GM19025 (cell line): ENCODE data around the gene KTN1.
A peak's percentile ranks its signal among the peaks of the same experiment; 100 is the strongest.

Experiments
- ATAC-seq: cut with Tn5 transposase; IDR thresholded peaks from one replicate; pipeline ENCODE4 v1.9.1; 2021; ENCODE audit warnings: mild to moderate bottlenecking, low read depth, moderate library complexity; ENCODE audit not compliant: unreplicated experiment

The KTN1 gene

DNA sequence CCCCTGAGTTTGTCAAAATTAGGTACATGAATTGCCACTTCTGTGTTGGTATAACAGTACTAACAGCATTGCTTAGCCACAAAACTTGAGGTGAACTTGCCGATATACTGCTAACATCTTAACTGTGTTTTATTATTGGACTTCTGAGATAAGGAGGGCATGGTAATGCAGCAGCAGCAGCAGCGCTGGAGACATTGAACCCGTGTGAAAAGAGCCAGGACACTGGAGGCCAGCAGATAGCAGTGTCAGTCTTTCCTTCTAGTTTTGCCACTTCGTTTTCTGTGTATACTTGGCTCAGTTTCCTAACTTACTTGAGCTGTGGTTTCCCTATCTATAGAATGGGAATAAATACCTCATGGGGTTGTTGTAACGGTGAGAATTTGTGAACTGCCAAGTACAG is 82.7 kb downstream of the KTN1 start:
- ATAC-seq, result no peak

DNA sequence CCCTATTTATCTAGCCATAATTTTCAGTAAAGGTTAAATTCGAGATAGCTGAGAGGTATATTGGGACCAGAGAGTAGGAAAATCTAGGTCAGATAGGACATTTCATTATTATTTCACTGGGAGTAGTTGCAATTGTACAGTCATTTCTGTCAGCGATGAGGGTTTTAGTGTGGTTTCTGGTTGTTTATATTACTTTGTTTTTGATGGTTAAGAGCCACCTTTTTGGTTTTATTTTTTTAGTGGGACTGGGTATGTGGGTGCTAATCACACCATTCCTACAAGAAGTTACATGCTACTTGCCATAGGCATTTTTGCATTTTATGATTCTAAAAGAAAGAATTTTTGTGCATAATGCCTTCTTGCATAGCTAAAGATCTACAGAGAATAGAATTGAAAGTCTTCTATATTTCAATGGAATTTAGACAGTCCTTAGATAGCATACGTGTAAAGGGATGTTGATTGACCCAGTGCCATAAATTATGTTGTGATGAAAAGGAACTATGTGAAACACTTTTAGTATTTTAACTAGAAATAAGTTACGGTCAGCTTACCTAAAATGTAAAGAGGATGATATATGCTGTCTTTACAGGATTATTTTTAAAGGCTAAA is 85.2 kb downstream of the KTN1 start:
- no peak for ATAC-seq

DNA sequence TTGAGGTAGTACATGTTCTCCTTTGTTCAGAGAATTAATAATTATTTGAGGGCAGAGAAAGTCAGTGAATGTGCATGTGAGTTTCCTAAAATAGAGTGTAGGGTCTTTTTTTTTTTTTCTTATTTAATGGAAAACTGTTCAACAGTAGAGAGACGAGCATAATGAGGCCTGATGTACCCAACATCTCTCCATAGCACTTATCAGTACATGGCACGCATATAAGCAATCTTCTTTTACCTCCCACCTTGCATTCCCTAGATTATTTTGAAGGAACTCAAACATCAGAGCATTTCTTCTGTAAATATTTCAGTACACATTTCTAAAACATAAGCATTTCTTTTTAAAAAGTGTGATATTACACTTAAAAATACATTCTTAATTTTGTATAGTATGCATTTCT is 87.8 kb downstream of the KTN1 start:
- no peak for ATAC-seq

DNA sequence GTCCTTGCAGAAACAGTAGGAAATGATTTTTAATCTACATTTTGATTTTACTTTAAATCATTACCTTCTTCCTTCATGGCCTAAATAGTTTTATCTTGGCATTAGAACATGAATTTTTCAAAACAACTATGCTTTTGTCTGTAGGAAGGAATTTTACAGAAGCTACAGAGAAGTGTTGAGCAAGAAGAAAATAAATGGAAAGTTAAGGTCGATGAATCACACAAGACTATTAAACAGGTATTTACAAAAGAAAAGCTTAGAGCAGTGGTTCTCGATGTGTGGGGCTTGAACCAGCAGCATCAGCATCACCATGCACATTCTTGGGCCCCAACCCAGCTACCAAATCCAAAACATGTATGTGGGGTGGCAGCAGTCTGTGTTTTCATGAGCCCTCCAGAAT is 91.6 kb downstream of the KTN1 start:
- no peak for ATAC-seq

DNA sequence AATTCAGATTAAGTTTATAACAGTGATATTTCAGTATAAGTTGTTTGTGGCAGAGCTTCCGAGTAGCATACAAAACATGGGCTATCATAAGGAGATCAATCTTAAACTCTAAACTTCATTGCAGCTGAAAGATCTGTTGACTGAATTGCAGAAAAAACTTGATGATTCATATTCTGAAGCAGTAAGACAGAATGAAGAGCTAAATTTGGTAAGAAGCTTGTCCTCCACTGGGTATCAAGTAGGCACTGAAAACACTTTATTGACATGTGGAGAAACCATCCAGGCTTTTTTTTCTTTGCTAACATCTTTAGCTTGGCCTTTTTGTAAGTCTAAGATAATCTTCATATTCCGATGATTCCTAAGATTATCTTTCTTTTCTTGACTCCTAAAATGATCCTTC is 93.0 kb downstream of the KTN1 start:
- ATAC-seq, result no peak

DNA sequence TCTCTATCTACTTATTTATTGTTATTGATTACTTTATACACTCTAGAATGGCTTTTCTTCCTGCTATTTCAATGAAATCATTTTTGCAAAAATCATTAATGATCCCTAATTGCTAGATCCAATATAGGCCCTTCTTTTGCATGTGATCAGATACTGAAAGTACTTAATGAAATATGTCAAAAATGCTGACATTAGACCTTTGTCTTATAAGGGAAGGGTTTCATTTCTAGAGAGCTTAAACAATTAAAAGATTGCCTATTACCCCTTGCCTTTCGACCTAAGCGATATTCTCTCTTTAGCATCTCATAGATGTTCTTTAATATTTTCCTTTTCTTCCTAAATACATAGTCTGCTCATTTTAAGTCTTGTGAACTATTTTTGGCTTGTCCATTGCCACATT is 101.1 kb downstream of the KTN1 start:
- ATAC-seq, result no peak

DNA sequence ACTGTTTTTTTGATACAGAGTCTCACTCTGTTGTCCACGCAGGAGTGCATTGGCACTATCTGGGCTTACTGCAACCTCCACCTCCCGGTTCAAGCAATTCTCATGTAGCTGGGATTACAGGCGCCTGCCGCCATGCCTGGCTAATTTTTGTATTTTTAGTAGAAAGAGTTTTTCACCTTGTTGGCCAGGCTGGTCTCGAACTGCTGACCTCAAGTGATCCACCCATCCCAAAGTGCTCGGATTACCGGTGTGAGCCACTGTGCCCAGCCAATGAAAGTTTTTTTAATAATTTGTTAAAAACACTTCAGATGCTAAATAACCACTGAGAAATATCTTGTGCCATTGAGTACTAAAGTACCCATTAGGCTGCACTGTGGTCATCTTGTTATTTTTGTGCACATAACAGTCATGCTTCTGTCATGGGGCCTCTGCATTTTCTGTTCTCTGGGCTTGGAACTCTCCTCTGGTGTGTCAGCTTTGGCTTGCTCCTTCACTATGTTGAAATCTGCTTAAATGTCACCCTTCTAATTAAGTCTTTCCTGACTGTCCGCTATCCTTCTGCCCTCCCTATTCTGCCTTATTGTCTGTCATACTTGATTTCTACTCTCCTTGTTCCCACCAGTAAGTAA is 105.1 kb downstream of the KTN1 start:
- ATAC-seq, result no peak

DNA sequence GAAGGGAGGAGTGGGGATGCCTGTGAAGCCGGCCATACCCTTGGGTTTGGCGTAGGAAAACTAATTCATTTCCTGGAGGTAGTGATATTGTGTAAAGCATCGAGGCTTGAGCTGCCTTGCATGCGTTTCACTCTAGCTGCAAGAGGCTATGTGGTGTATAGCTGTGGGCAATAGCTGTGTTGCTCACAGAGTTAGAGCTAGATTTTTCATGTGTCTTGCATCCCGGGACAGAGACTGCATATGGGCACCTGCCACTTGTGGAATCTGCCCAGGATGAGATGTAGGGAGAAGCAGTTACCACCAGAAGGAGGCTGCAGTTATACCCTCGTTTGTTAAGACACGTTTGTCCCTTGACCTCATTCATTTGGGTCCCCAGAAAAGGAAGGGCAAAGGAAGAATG is 106.7 kb downstream of the KTN1 start:
- ATAC-seq, result no peak

DNA sequence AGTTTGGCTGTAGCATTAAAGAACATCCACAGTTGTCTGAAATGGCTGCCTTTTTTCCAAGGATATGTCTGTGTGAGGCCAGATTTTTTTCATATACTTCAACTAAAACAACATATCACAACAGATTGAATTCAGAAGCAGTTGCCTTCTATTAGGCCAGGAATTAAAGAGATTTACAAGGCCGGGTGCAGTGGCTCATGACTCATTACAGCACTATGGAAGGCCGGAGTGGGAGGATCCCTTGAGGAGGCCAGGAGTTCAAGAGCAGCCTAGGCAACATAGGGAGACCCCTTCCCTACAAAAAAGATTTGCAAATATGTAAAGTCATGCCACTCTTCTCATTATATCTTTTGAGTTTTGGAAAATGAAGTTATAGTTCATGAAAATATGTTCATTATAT is 108.6 kb downstream of the KTN1 start:
- ATAC-seq, result no peak

DNA sequence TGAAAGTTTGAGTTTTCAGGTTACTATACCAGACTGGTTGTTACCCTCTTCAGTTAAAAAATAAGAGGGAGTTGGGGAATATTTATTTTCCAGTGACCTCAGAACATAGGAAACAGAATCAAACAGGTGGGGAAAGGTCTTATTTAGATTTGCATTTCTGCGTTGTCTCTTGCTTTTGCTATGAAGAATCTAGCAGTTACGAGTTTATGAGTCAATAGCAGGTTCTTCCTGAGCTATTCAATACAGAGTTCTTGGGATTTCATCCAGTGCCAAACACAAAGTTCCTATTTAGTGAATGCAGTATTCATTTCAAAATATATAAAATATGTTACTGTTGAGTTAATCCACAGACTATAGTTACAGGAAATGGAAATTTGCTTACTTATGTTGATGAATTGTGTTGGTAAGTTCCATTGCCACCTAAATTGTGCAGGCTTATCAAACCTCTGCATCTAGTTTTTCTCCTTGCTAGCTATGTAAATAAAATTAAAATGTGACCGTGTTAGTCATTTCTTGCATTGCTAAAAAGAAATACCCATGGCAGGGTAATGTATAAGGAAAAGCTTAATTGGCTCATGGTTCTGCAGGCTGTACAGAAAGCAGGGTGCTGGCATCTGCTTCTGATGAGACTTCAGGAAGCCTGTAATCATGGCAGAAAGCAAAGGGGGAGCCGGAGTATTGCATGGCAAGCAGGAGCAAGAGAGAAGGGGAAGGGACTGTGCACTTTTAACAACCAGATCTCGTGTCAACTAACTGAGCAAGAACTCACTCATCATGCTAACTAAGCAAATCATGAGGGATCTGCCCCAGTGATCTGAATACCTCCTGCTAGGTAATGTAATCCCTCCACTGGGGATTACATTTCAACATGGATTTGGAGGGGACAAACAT is 110.2 kb downstream of the KTN1 start:
- no peak for ATAC-seq

DNA sequence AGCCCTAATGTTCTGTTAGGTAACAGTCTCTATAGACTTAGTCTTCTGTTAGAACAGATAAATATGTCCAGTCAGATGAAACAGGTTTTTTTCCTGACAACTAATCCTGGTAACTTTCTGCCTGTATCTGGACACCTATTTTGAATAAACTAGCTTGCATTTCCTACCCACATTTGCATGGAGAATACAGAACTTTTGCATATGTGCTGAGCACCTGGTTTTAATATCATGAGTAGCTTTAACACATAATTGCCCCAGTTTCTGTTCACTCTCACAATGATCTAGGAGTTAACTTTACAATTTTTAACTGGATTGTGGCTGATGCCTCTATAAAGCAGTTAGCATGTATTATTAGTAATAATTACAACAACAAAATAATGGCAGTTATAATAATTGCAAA is 111.7 kb downstream of the KTN1 start:
- ATAC-seq, result no peak

DNA sequence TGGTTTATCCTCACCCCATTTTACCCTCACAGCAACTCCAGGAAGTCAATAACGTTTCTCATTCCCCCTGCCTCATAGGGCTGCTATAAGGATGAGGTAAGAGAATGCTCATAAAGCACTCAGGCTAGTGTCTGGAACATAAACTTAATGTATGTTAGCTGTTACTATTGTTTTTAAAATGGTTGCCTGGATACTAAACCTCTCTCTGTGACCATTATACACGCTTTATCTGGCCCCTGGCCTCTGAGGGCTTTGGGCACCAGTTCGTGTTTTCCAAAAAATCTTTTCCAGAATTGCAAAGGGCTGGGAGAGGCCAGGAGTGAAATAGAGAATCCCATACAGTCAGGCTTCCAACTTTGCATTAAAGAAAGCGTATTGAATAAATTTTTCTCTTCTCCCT is 113.9 kb downstream of the KTN1 start:
- ATAC-seq, result no peak

DNA sequence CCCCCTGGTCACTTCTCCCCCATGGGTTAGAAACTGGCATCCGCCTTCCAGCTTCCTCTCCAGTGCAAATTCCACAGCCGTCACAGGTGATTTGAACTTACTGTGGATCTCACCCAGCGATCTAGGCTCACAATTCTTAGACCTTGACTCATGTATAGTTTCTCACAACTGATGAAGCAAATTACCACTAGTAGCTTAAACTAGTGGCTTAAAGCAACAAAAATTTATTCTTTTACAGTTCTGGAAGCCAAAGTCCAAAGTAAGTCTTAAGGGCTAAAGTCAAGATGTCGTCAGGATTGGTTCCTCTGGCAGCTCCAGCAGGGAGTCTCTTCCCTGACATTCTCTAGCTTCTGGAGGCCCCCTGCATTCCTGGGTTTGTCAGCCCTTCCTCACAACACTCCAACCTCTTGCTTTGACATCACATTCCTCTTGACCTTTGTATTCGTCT is 117.4 kb downstream of the KTN1 start:
- ATAC-seq, result no peak

DNA sequence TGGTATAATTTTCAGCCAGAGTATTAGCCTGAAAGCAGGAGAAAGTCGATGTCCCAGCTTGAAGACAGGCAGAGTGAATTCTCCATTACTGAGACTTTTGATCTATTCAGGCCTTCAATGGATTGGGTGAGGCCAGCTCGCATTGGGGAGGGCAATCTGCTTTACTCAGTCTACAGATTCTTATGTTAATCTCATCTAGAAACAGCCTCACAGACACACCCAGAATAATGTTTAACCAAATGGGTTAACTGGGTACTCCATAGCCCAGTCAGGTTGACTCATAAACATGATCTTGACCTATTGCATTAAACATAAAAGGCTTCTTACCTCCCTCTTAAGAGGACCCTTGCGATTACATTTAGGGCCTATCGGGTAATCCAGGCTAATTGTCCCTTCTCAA is 118.0 kb downstream of the KTN1 start:
- ATAC-seq, result no peak

DNA sequence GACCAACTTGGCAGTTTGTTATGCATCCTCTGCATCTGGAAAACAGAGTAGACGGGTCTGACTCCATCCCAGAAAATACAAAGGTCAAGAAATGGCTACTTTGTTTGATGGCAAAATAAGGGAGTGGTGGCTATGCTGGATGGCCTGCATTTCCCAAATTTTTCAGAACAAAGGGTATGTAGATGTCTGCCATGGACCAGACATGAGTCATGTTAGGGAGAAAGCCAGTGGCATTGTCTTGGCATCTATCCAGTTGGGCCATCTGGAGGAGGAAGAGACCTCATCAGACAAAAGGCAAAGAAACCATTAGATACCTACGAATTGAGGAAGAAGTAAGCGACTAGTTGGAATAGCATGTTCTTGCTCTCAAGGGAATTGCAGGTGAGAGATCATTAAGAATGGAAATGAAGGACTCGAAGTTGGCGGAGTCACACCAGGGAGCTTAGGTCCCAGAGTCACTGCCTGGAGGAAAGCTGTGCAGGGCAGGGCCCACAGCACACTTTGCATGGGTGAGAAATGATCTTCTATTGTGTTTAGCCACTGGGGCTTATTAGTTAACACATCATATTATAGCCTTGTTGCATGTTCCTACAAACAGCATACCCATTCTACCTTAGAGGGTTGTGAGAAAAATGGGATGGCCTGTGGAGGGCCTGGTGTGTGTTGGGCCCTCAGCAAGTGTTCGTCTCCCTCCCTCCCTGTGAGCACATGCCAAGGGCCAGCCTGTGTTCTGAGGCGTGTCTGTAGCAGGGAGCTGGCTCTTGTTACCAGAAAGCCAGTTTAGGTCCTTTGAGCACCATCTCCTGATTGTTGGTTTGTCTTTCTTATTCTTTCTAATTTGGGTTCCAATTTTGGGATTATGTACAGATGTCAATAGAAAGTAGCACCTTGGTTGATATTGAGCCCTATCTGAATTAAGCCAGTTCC is 119.4 kb downstream of the KTN1 start:
- ATAC-seq, result no peak

DNA sequence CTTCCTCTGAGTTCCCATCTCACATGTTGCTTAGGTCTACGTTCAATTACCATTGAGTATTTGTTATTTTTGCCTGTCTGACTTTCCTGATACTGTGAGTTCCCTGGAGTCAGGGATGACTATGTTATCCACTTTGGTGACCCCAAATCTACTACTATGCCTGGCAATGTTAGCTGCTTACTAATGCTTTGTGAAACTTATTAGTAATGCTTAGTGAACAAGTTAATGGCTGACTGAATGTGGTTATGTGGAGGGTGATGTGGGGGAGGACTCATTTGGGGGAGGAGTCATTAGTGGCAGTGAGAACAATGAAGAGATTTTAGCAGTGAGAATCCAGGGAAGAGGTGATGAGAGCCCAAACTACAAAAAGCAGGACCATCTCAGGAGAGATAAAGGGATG is 121.6 kb downstream of the KTN1 start:
- ATAC-seq, result peak; percentile 92

DNA sequence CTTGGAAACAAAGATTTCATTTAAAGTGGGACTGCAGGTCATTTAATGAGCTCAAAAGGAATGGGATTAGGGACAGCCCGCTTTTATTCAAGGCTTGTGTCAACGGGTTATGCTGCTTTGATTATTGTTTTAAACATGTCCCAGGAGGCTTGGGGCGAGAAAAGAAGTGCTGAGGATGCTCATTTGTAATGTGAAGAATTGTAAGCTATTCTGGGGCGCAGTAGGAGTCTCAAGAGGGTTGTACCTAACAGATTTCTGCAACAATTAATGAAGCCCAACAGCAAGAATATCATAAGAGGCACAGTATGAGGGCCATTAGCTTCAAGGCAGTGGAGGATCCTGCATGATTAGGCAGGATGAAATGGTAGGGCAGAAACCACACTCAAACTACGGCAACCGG is 122.5 kb downstream of the KTN1 start:
- no peak for ATAC-seq

DNA sequence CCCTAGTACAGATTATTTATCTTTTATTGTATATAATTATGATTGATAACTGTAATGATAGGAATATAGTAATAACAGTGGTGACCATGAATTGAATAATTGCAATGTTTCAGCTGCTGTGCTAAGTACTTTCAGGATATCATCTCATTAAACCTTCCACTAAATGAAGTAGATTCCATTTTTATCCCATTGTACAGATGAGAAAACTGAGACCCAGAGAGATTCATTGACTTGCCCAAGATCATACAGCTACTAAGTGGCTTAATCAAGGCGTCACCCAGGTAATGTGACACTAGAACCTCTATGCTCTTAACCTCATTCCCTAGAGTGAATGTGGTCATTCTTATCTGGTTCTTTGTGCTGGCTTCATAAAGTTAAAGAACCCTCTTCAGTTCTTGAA is 124.6 kb downstream of the KTN1 start:
- ATAC-seq, result no peak

DNA sequence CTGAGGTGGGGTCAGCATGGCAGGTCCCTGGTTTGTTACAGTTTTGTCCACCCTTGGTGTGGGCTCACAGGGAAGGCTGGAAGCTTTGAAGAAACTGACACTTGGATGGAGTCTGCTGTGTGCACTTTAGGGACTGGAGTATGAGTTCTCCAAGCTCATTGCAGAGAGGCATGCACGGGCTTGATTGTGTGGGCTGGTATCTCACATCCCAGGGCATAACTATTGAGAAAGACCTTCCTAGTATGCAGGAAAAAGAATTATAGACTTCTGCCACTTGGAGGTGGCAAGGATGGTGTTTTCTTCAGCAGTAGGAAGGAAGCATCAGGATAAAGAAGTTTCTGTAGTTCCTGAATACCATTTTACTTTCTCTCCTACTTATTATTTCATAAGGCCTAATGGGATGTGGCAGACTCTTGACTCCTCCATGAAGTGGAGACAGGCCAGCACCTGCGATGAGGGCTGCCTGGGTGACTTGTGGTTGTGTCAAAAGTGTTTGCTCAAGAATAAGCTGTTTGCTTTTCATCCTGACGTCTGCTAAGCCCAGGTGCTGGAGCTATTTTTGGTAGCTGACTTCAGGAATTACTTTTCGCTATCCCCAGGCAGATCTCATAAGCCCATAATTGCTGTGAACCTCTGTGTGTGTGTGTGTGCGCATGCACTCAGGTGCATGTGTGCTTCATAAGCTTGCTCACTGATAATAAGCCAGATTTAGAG is 125.8 kb downstream of the KTN1 start:
- ATAC-seq, result no peak

DNA sequence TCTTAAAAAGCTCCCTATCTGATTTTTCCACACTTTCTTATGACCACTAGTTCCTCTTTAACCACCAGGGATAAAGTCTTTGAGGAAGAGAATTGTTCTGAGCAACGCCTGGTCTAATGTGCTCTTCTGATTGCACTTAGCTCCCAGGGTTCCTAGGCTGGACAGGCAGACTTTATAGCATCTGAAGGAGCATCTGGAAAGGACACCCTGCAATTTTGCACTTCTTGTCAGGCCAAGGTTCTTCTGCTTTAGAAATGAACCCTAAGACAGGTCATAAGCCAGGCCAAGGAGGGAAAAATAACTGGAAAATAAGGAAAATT is 126.3 kb downstream of the KTN1 start:
- ATAC-seq, result no peak
